IPS DF 19.7 (cell line): ENCODE measurements around the gene ARSD.

Experiments used
- DNase-seq: peaks from one replicate; pipeline ENCODE4 v3.0.0-alpha.2; 2013; ENCODE audit warnings: low read depth, low spot score

Gene ARSD

GRCh38 chrX:2854918-2855317 lies 74.2 kb downstream of the ARSD start:
- DNase-seq = no peak
